Gastrocnemius medialis (tissue), 4 donors: ENCODE results near the gene TTLL10. TPM values are rescaled to one million over a fixed set of nuclear protein-coding genes. Genes with fewer than 3 reads are reported as not detected.

ENCODE experiments used
- ATAC-seq, 2 donors: fragments of 150-250 bp; one replicate each; pipeline ENCODE4 v1.9.1; 2016
- DNase-seq, 2 donors: peaks; one replicate each; pipeline ENCODE4 v3.0.0-alpha.2; 2019
- H3K27ac ChIP-seq, 4 donors: fragments of 200-600 bp; sonication (generic); 1 replicate in 1 of 4; 2 replicates in 3 of 4; pipeline ENCODE4 v1.5.1; 2016 to 2018; ENCODE audit warnings: mild to moderate bottlenecking in 2 of 4, moderate library complexity in 1 of 4
- H3K27me3 ChIP-seq, 3 donors: fragments of 200-600 bp; sonication (generic) in 2 of 3; 1 replicate in 1 of 3; 2 replicates in 2 of 3; pipeline versions ENCODE4 v1.5.1 to v1.6.0; 2016 to 2019; ENCODE audit warnings: mild to moderate bottlenecking in 1 of 3, moderate library complexity in 1 of 3
- H3K36me3 ChIP-seq, 2 donors: fragments of 200-600 bp; sonication (generic) in 1 of 2; one replicate each; pipeline ENCODE4 v1.5.1; 2017 to 2018
- H3K4me1 ChIP-seq, 2 donors: fragments of 200-600 bp; sonication (generic) in 1 of 2; one replicate each; pipeline ENCODE4 v1.5.1; 2016 to 2017; ENCODE audit warnings: mild to moderate bottlenecking in 2 of 2
- H3K4me3 ChIP-seq, 4 donors: fragments of 200-600 bp; sonication (generic) in 3 of 4; 1 replicate in 1 of 4; 2 replicates in 3 of 4; pipeline ENCODE4 v1.5.1; 2016 to 2019; ENCODE audit warnings: mild to moderate bottlenecking in 2 of 4
- H3K9me3 ChIP-seq, 3 donors: fragments of 200-600 bp; sonication (generic) in 2 of 3; 1 replicate in 1 of 3; 2 replicates in 2 of 3; pipeline ENCODE4 v1.5.1; 2016 to 2019
- POLR2A ChIP-seq, 2 donors: fragments of 450-650 bp; IDR thresholded peaks; one replicate each; pipeline ENCODE4 v1.6.1; 2017; ENCODE audit warnings: antibody characterized with exemption in 2 of 2, mild to moderate bottlenecking in 2 of 2, moderate library complexity in 2 of 2
- in situ Hi-C, 4 donors: fragments of 200-750 bp; cut with MboI; loops; one replicate each; pipeline versions ENCODE4 v1.15.0 to v1.8.0; 2017; ENCODE audit warnings: low sequenced_read_pairs in 4 of 4
- intact Hi-C: fragments of 100-400 bp; cut with DNase I; formaldehyde crosslinking; loops from one replicate; pipeline ENCODE4 v1.15.1; 2023; ENCODE audit warnings: low total_unique reads
- total RNA-seq, 4 donors: library from RNA; depleted of rRNA; stranded (reverse); fragments of >200 nt; gene quantifications; one replicate each; pipeline versions ENCODE4 v1.1.0 to v1.2.3, GENCODE V29; 2016
- TF ChIP-seq, protein P1 (sequence below), 5 experiments: fragments of 450-650 bp in 3 of 5; fragments of 200-600 bp in 2 of 5; sonication (generic) in 2 of 5; IDR thresholded peaks in 4 of 5; conservative IDR thresholded peaks in 1 of 5; 1 replicate in 4 of 5; 2 replicates in 1 of 5; pipeline ENCODE4 v1.5.1; 2016 to 2019; ENCODE audit warnings: antibody characterized with exemption in 5 of 5, mild to moderate bottlenecking in 3 of 5, moderate library complexity in 3 of 5

TTLL10 gene
- total RNA-seq, 4 donors from 2014 or later: 0.13 to 0.16 TPM; not detected in 2

DNA sequence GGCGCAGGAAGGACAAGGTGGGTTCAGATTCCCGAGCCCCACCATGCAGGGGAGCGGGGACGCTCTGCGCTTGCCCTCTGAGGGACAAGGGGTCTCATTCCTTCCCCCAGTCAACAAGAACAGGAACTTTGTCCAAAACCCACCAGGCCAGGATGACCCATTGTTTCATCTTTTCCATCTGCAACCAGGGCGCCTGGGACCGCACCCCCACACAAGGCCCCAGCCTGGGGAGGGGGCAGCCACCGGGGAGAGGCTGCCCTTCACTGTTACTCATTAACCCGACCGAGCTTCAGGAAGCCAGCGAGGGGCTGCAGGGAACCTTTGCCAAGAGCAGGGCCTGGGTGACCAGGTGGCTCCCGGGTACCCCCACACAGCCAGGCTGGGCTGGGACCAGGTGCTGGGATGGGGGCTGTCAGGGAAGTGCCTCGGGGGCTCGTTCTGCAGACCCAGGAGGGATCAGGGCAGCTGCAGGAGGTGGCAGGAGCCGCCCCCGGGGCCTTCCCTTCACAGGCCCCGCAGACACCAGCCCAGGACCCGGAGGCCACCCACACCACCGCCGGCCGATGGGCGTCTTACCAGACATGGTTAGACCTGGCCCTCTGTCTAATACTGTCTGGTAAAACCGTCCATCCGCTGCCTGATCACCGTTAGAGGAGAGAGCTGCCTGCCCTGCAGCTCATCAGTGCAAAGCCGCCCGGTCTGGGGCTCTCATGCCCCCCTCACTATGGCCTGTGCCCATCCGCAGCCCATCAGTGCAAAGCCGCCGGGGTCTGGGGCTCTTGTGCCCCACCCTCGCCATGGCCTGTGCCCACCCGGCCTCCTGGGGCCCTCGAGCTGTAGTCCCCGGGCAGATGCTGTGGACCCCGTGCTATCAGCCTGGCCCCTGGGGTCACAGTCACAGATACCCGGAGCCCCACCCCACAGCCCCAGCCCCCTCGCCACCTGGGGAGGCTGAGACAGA lies 4.9 kb upstream of the TTLL10 start:
- in situ Hi-C loops (no loop called here), intact Hi-C loops (no loop called here)
- Histone ChIP-seq H3K9me3 (no peaks in the 10 kb centered on the region), H3K27me3 (peaks cover 8 to 59% (median 29%) of the 10 kb centered on the region in 3 donors), H3K36me3 (no peaks in the 10 kb centered on the region), H3K27ac (no peak overlapping the region), H3K4me1 (peaks cover 4 to 13% of the 10 kb centered on the region in 2 donors), H3K4me3 (no peak overlapping the region)
- DNase-seq (no peak), ATAC-seq (no peak)
- no peak for TF ChIP-seq POLR2A (IDR thresholded peaks at IDR 0.05)
- TF ChIP-seq, protein P1, sequence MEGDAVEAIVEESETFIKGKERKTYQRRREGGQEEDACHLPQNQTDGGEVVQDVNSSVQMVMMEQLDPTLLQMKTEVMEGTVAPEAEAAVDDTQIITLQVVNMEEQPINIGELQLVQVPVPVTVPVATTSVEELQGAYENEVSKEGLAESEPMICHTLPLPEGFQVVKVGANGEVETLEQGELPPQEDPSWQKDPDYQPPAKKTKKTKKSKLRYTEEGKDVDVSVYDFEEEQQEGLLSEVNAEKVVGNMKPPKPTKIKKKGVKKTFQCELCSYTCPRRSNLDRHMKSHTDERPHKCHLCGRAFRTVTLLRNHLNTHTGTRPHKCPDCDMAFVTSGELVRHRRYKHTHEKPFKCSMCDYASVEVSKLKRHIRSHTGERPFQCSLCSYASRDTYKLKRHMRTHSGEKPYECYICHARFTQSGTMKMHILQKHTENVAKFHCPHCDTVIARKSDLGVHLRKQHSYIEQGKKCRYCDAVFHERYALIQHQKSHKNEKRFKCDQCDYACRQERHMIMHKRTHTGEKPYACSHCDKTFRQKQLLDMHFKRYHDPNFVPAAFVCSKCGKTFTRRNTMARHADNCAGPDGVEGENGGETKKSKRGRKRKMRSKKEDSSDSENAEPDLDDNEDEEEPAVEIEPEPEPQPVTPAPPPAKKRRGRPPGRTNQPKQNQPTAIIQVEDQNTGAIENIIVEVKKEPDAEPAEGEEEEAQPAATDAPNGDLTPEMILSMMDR (IDR thresholded peaks at IDR 0.05 in 4 of 5, conservative IDR thresholded peaks at IDR 0.05 in 1 of 5): no peak

DNA sequence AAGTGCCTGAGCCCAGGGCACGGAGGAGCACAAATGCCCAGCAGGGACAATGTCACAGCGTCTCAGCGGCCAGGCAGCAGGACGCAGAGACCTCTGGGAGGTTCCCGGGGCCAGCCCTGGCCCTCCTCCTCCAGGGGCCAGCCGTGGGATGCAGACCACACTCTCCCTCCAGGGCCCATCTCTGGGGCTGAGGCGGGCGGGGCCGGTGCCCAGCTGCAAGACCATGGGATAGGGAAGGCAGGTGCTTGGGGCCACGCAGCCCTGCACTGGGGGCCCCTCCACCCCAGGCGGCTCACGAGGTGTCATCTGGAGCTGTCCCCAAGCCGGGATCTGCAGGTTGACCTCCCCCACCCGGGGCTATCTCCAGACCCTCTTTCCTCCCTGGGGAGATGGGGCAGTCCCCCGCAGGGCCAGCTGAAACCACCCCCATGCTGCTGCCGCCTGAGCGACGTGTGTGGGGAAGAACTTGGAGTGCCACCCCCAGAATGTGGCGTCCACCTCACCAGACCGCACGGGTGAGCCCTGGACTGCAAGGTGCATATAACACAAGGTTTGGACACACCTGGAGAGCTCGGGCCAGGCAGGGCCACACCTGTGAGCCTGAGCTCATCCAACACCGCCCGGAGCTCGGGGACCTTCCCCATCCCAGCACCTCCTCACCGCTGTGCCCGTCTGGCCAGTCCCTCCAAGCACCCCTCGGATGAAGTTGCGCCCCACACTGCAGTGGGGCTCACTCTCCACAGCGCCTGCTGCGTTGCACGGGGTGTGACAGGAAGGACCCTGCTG lies 4.1 kb upstream of the TTLL10 start:
- in situ Hi-C loops (no loop called here), intact Hi-C loops (no loop called here)
- ATAC-seq (no peak), DNase-seq (no peak)
- TF ChIP-seq POLR2A (IDR thresholded peaks at IDR 0.05): no peak
- TF ChIP-seq, protein P1 (IDR thresholded peaks at IDR 0.05 in 4 of 5, conservative IDR thresholded peaks at IDR 0.05 in 1 of 5): no peak
- no peak overlapping the region for H3K4me3 ChIP-seq
- H3K9me3 ChIP-seq: no peaks in the 10 kb centered on the region
- no peaks in the 10 kb centered on the region for H3K36me3 ChIP-seq
- H3K27ac ChIP-seq: no peak overlapping the region
- peaks cover 4 to 13% of the 10 kb centered on the region in 2 donors for H3K4me1 ChIP-seq
- H3K27me3 ChIP-seq: peaks cover 10 to 64% (median 38%) of the 10 kb centered on the region in 3 donors

DNA sequence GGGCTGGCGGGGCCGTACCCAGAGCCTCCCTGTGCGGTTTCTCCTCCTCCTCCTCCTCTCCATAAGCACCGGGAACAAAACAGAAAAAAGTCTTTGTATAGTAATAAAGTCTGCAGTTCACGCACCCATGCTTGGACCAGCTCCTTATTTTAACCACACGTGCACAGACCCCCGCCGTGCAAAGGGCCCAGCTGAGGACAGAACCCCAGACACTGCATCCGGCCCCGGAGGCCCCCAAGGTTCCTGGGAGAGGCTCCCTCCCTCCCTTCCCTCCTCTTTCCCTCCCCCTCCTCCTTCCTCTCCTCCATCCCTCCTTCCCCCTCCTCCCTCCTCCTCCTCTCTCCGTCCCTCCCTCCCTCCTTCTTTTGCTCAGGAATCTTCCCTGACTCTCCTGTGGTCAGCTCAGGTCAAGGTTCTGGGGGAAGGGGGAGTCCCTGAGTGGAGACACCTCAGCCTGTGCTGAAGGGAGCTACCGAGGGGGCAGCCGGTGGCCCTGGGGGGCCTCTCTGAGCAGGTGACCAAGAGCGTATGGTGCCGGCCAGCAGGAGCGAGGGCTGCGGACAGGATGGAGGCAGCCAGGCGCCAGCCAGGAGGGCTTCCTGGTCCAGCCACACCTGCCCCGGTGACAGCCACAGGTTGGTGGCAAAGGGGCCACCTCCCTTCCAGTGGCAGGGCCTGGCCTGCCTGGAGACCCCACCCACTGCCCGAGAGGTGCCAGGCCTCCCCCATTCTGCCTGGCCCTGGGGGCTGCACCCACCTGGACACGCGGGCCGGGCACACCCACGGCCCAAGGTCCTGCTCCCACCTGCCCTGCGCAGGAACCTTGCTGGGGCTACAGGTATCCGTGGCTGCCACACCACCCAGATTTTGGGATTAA lies 3.2 kb upstream of the TTLL10 start:
- peaks cover 3 to 10% of the 10 kb centered on the region in 2 donors for H3K4me1 ChIP-seq
- no peaks in the 10 kb centered on the region for H3K36me3 ChIP-seq
- H3K4me3 ChIP-seq: no peak overlapping the region
- no peaks in the 10 kb centered on the region for H3K9me3 ChIP-seq
- no peak for ATAC-seq
- DNase-seq: no peak
- H3K27ac ChIP-seq: no peak overlapping the region
- peaks cover 10 to 72% (median 38%) of the 10 kb centered on the region in 3 donors for H3K27me3 ChIP-seq
- in situ Hi-C loops: no loop called here
- TF ChIP-seq POLR2A (IDR thresholded peaks at IDR 0.05): no peak
- TF ChIP-seq, protein P1 (IDR thresholded peaks at IDR 0.05 in 4 of 5, conservative IDR thresholded peaks at IDR 0.05 in 1 of 5): no peak
- intact Hi-C loops: no loop called here

DNA sequence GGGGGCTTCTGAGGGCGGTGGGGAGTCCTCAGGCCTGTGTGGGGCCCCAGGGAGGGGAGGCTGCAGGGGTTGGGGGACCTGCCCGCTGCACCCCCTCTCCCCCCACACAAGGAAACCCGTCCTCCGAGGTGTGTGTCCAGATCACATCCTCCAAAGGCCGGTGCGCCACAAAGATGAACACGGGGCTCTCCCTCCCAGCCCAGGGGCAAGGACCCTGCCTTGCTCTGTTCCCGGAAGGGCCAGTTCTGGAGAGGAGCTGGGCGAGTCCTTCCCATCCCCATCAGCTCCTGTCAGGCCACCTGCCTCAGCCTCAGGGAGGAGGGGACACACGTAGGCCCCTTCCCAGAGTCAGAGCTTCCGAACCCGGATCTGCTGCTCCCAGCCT lies 2.5 kb upstream of the TTLL10 start:
- DNase-seq (no peak), ATAC-seq (no peak)
- H3K27ac ChIP-seq: no peak overlapping the region
- no peaks in the 10 kb centered on the region for H3K9me3 ChIP-seq
- in situ Hi-C loops (no loop called here), intact Hi-C loops (no loop called here)
- H3K4me1 ChIP-seq: peaks cover 0 to 3% of the 10 kb centered on the region in 2 donors
- TF ChIP-seq POLR2A (IDR thresholded peaks at IDR 0.05): no peak
- TF ChIP-seq, protein P1 (IDR thresholded peaks at IDR 0.05 in 4 of 5, conservative IDR thresholded peaks at IDR 0.05 in 1 of 5): no peak
- no peaks in the 10 kb centered on the region for H3K36me3 ChIP-seq
- H3K4me3 ChIP-seq: no peak overlapping the region
- peaks cover 10 to 79% (median 42%) of the 10 kb centered on the region in 3 donors for H3K27me3 ChIP-seq
